Measurements from ENCODE around the gene RDH8.
"Not testable (repeated sequence)": the region's sequence is repeated elsewhere in the genome, so short reads cannot be mapped to it uniquely, and the experiment has no call there.

DNA sequence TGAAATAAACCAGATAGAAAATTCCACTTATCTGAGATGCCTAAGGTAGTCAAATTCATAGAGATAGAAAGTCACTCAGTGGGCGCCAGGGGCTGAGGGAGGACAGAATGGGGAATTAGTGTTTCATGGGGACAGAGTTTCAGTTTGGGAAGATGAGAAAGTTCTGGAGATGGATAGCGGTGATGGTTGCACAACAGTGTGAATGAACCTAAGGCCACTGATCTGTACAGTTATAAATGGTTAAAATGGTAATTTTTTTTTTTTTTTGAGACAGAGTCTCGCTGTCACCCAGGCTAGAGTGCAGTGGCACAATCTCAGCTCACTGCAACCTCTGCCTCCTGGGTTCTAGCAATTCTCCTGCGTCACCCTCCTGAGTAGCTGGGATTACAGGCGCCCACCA lies 9.8 kb downstream of the RDH8 start:
- not testable (repeated sequence) for TF ChIP-seq POLR2AphosphoS5 (IDR thresholded peaks at IDR 0.05; ENCODE audit: borderline replicate concordance, low read depth, low read length); EZH2 (IDR thresholded peaks at IDR 0.05); FOXP2 (optimal IDR thresholded peaks at IDR 0.05; ENCODE audit: control extremely low read depth, extremely low read length, insufficient read depth)

Measured in SK-N-MC (cell line).